H9 (cell line): ENCODE results near the gene DMD. TPM values are rescaled to one million over a fixed set of nuclear protein-coding genes. Genes with fewer than 3 reads are reported as not detected.

Source experiments
- DNase-seq: peaks from one replicate; pipeline ENCODE4 v3.0.0-alpha.2; 2017
- H2AFZ ChIP-seq: one replicate; pipeline ENCODE4 v1.6.1; 2013; ENCODE audit warnings: mild to moderate bottlenecking, low read length, control low read depth, moderate library complexity
- H2AK5ac ChIP-seq: 2 replicates; pipeline ENCODE4 v1.6.1; 2013; ENCODE audit warnings: low read length, control low read depth, mixed read lengths; ENCODE audit not compliant: insufficient read length
- H2BK120ac ChIP-seq: one replicate; pipeline ENCODE4 v1.6.1; 2013; ENCODE audit warnings: low read depth, mild to moderate bottlenecking, low read length, control low read depth, inconsistent platforms; ENCODE audit not compliant: poor library complexity, severe bottlenecking
- H2BK12ac ChIP-seq: 2 replicates; pipeline ENCODE4 v1.6.1; 2013; ENCODE audit warnings: low read length, control low read depth, mixed read lengths, low read depth; ENCODE audit not compliant: insufficient read length
- H2BK15ac ChIP-seq: 2 replicates; pipeline ENCODE4 v1.6.1; 2013; ENCODE audit warnings: low read depth, low read length, control low read depth
- H2BK20ac ChIP-seq: one replicate; pipeline ENCODE4 v1.6.1; 2013; ENCODE audit warnings: low read depth, mild to moderate bottlenecking, low read length, control low read depth, inconsistent platforms; ENCODE audit not compliant: poor library complexity, severe bottlenecking
- H2BK5ac ChIP-seq: 2 replicates; pipeline ENCODE4 v1.6.1; 2013; ENCODE audit warnings: low read length, control low read depth, mixed read lengths; ENCODE audit not compliant: insufficient read length
- H3K14ac ChIP-seq: 2 replicates; pipeline ENCODE4 v1.6.1; 2013; ENCODE audit warnings: low read length, control low read depth; ENCODE audit not compliant: insufficient read depth
- H3K18ac ChIP-seq: 2 replicates; pipeline ENCODE4 v1.6.1; 2013; ENCODE audit warnings: low read depth, mild to moderate bottlenecking, mixed read lengths, low read length, control low read depth; ENCODE audit not compliant: insufficient read length
- H3K23ac ChIP-seq: 2 replicates; pipeline ENCODE4 v1.6.1; 2013; ENCODE audit warnings: low read length, control low read depth, mixed read lengths, low read depth; ENCODE audit not compliant: insufficient read length
- H3K23me2 ChIP-seq: 2 replicates; pipeline ENCODE4 v1.6.1; 2013; ENCODE audit warnings: low read depth, mild to moderate bottlenecking, mixed read lengths, low read length, control low read depth; ENCODE audit not compliant: insufficient read length, poor library complexity, severe bottlenecking
- H3K27ac ChIP-seq: 2 replicates; pipeline ENCODE4 v1.5.1; 2013; ENCODE audit warnings: low read length, control low read depth, mixed read lengths, low read depth; ENCODE audit not compliant: insufficient read length
- H3K27me3 ChIP-seq: 2 replicates; pipeline ENCODE4 v1.6.1; 2013; ENCODE audit warnings: low read length, control low read depth, inconsistent platforms; ENCODE audit not compliant: insufficient read depth
- H3K4ac ChIP-seq: 2 replicates; pipeline ENCODE4 v1.6.1; 2013; ENCODE audit warnings: low read depth, mild to moderate bottlenecking, control low read depth, inconsistent platforms, low read length, moderate library complexity
- H3K4me1 ChIP-seq: 2 replicates; pipeline ENCODE4 v1.6.1; 2013; ENCODE audit warnings: low read length, control low read depth, inconsistent platforms; ENCODE audit not compliant: insufficient read depth
- H3K4me2 ChIP-seq: 2 replicates; pipeline ENCODE4 v1.6.1; 2013; ENCODE audit warnings: low read length, control low read depth, mixed read lengths; ENCODE audit not compliant: insufficient read length, insufficient read depth
- H3K56ac ChIP-seq: 2 replicates; pipeline ENCODE4 v1.6.1; 2013; ENCODE audit warnings: low read depth, mild to moderate bottlenecking, mixed read lengths, low read length, control low read depth; ENCODE audit not compliant: insufficient read length
- H3K79me1 ChIP-seq: 2 replicates; pipeline ENCODE4 v1.6.1; 2013; ENCODE audit warnings: low read depth, mild to moderate bottlenecking, moderate library complexity, low read length, control low read depth, inconsistent platforms; ENCODE audit not compliant: insufficient read depth, poor library complexity, severe bottlenecking
- H3K79me2 ChIP-seq: 2 replicates; pipeline ENCODE4 v1.6.1; 2013; ENCODE audit warnings: low read length, control low read depth, inconsistent platforms; ENCODE audit not compliant: insufficient read depth
- H3K9ac ChIP-seq: 2 replicates; pipeline ENCODE4 v1.6.1; 2013; ENCODE audit warnings: low read length, control low read depth, mixed read lengths; ENCODE audit not compliant: insufficient read length; ENCODE audit errors: extremely low read depth
- H3K9me3 ChIP-seq: one replicate; pipeline ENCODE4 v1.6.1; 2013; ENCODE audit warnings: low read depth, low read length, inconsistent platforms; ENCODE audit not compliant: control insufficient read depth
- H3T11ph ChIP-seq: one replicate; pipeline ENCODE4 v1.6.1; 2013; ENCODE audit warnings: mild to moderate bottlenecking, low read length, control low read depth, inconsistent platforms
- H4K20me1 ChIP-seq: one replicate; pipeline ENCODE4 v1.6.1; 2013; ENCODE audit not compliant: control insufficient read depth, insufficient read length, insufficient read depth
- H4K5ac ChIP-seq: 2 replicates; pipeline ENCODE4 v1.6.1; 2013; ENCODE audit warnings: low read depth, mild to moderate bottlenecking, mixed read lengths, low read length, control low read depth; ENCODE audit not compliant: insufficient read length
- H4K8ac ChIP-seq: replicated peaks from 2 replicates; pipeline ENCODE4 v1.6.1; 2013; ENCODE audit warnings: low read length, control low read depth, mixed read lengths, low read depth; ENCODE audit not compliant: insufficient read length
- H4K91ac ChIP-seq: 2 replicates; pipeline ENCODE4 v1.6.1; 2013; ENCODE audit warnings: low read depth, mild to moderate bottlenecking, moderate library complexity, mixed read lengths, low read length, control low read depth; ENCODE audit not compliant: insufficient read length
- H3K27ac Mint-ChIP-seq, 3 experiments: 2 replicates in 2 of 3; 3 replicates in 1 of 3; pipeline ENCODE4 v1.8.0; 2020 to 2021; ENCODE audit warnings: mixed read lengths in 3 of 3, mild to moderate bottlenecking in 1 of 3, moderate library complexity in 1 of 3
- H3K27me3 Mint-ChIP-seq: 2 replicates; pipeline ENCODE4 v1.8.0; 2021; ENCODE audit warnings: low read depth, mild to moderate bottlenecking, moderate library complexity, mixed read lengths
- H3K36me3 Mint-ChIP-seq, 3 experiments: 2 replicates in 2 of 3; 3 replicates in 1 of 3; pipeline ENCODE4 v1.8.0; 2020 to 2021; ENCODE audit warnings: low read depth in 3 of 3, mixed read lengths in 3 of 3; ENCODE audit not compliant: insufficient read depth in 1 of 3
- H3K4me1 Mint-ChIP-seq, 2 experiments: 2 replicates each; pipeline ENCODE4 v1.8.0; 2020; ENCODE audit warnings: mixed read lengths in 2 of 2
- H3K4me3 Mint-ChIP-seq, 2 experiments: 2 replicates in 1 of 2; 3 replicates in 1 of 2; pipeline ENCODE4 v1.8.0; 2020 to 2021; ENCODE audit warnings: mild to moderate bottlenecking in 2 of 2, mixed read lengths in 2 of 2, moderate library complexity in 1 of 2
- H3K9me3 Mint-ChIP-seq, 2 experiments: 2 replicates in 1 of 2; 3 replicates in 1 of 2; pipeline ENCODE4 v1.8.0; 2020; ENCODE audit warnings: mild to moderate bottlenecking in 2 of 2, mixed read lengths in 2 of 2, moderate library complexity in 1 of 2
- WGBS: extraction: QIAGEN DNeasy Blood & Tissue Kit; methylation state at CpG from one replicate; pipeline ENCODE4 v1.1.7; 2013; ENCODE audit warnings: missing lambda C conversion rate, low lambda C conversion rate, mixed read lengths; ENCODE audit not compliant: insufficient read length; ENCODE audit errors: extremely low coverage; 5-methylcytosine and 5-hydroxymethylcytosine counted together
- total RNA-seq: library from RNA; stranded (reverse); gene quantifications from 2 replicates; pipeline ENCODE4 v1.2.1, GENCODE V29; 2021
- TF ChIP-seq, protein P1 (sequence below): fragments of 200-600 bp; sonication (generic); conservative IDR thresholded peaks from 3 replicates; pipeline ENCODE4 v1.8.0; 2021; ENCODE audit warnings: antibody characterized with exemption, mild to moderate bottlenecking

The DMD gene
- total RNA-seq, 1 experiment from 2014 or later, result 3.8 TPM

DNA sequence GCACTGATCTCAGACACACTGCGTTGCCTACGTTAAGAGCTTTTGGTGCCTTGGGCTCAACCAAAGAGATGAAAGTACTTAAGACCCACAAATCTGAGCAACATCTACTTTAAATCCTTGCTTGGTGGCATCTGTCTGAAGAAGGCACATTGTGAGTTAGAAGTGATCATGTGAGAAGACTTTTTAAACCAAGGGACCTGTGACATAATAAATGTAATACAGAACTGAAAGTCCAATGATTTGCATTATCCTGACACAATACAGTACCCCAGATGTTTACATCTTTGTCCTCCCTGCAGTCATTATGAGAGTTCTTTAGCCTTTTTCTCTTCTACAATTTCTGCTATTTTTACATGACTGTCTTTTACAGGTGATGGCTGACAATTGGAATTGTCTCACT, 2042.8 kb downstream of the DMD start:
- H3K4me1 Mint-ChIP-seq, result no peaks in the 10 kb centered on the region
- H3T11ph ChIP-seq, result no peak overlapping the region
- no peak overlapping the region for H3K4ac ChIP-seq
- no peak overlapping the region for H3K4me3 Mint-ChIP-seq
- peaks cover 5 to 10% (median 8%) of the 10 kb centered on the region in 3 experiments; a peak in 5 of 7 replicates for H3K36me3 Mint-ChIP-seq
- no peak overlapping the region for H2BK120ac ChIP-seq
- H2BK5ac ChIP-seq, result no peak overlapping the region
- H3K4me1 ChIP-seq, result no peaks in the 10 kb centered on the region
- peaks cover 53 to 57% of the 10 kb centered on the region in 2 experiments for H3K9me3 Mint-ChIP-seq
- H2BK12ac ChIP-seq, result no peak overlapping the region
- no peak overlapping the region for H3K4me2 ChIP-seq
- no peak overlapping the region for H3K27ac ChIP-seq
- H4K8ac ChIP-seq, result no peak overlapping the region
- H3K23ac ChIP-seq, result no peak overlapping the region
- no peaks in the 10 kb centered on the region for H3K27me3 Mint-ChIP-seq
- H2AK5ac ChIP-seq, result no peak overlapping the region
- no peaks in the 10 kb centered on the region for H3K79me1 ChIP-seq
- H3K18ac ChIP-seq, result no peak overlapping the region
- H4K91ac ChIP-seq, result no peak overlapping the region
- no peak overlapping the region for H2BK15ac ChIP-seq
- H4K5ac ChIP-seq, result no peak overlapping the region
- no peaks in the 10 kb centered on the region for H3K27me3 ChIP-seq
- H2AFZ ChIP-seq, result no peak overlapping the region
- H3K27ac Mint-ChIP-seq, result no peak overlapping the region
- no peak overlapping the region for H2BK20ac ChIP-seq
- no peaks in the 10 kb centered on the region for H3K23me2 ChIP-seq
- H3K9me3 ChIP-seq, result no peaks in the 10 kb centered on the region
- H3K9ac ChIP-seq, result no peak overlapping the region
- DNase-seq, result no peak
- TF ChIP-seq, protein P1, sequence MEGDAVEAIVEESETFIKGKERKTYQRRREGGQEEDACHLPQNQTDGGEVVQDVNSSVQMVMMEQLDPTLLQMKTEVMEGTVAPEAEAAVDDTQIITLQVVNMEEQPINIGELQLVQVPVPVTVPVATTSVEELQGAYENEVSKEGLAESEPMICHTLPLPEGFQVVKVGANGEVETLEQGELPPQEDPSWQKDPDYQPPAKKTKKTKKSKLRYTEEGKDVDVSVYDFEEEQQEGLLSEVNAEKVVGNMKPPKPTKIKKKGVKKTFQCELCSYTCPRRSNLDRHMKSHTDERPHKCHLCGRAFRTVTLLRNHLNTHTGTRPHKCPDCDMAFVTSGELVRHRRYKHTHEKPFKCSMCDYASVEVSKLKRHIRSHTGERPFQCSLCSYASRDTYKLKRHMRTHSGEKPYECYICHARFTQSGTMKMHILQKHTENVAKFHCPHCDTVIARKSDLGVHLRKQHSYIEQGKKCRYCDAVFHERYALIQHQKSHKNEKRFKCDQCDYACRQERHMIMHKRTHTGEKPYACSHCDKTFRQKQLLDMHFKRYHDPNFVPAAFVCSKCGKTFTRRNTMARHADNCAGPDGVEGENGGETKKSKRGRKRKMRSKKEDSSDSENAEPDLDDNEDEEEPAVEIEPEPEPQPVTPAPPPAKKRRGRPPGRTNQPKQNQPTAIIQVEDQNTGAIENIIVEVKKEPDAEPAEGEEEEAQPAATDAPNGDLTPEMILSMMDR, result no peak
- no peak overlapping the region for H3K14ac ChIP-seq
- H3K79me2 ChIP-seq, result no peaks in the 10 kb centered on the region
- H3K56ac ChIP-seq, result no peak overlapping the region
- WGBS, result no CpG with 5 or more reads among the region's 2 CpGs
- H4K20me1 ChIP-seq, result no peaks in the 10 kb centered on the region
